Left ventricle myocardium superior (tissue), 1 donor: ENCODE data around the gene SLC43A3. TPM values are rescaled to one million over a fixed set of nuclear protein-coding genes. Genes with fewer than 3 reads are reported as not detected.

ENCODE experiments used
- ATAC-seq: fragments of 200-7000 bp; cut with Tn5 transposase; one replicate; pipeline ENCODE4 v1.9.1; 2020; ENCODE audit warnings: mild to moderate bottlenecking, moderate library complexity
- DNase-seq: peaks from one replicate; pipeline ENCODE4 v3.0.0-alpha.2; 2020
- intact Hi-C: fragments of 100-400 bp; cut with micrococcal nuclease; formaldehyde crosslinking; loops from one replicate; pipeline ENCODE4 v1.11.0; 2022
- total RNA-seq: library from RNA; stranded (reverse); fragmentation: NEBNext Ultra II Directional; extraction: Animal tissue kit (Norgen Biotek cat#: 25700); gene quantifications from one replicate; pipeline ENCODE4 v1.2.1, GENCODE V29; 2021
- donor health status: DM: no; HTN: yes; CAD: no; lungs with severe emphysema.

The SLC43A3 gene
- total RNA-seq, 1 donor from 2014 or later = 20.6 TPM

GRCh38 chr11:57395905-57396623 lies 30.9 kb downstream of the SLC43A3 start:
- intact Hi-C loops = no loop called here
- ATAC-seq (no peak), DNase-seq (no peak)

DNA sequence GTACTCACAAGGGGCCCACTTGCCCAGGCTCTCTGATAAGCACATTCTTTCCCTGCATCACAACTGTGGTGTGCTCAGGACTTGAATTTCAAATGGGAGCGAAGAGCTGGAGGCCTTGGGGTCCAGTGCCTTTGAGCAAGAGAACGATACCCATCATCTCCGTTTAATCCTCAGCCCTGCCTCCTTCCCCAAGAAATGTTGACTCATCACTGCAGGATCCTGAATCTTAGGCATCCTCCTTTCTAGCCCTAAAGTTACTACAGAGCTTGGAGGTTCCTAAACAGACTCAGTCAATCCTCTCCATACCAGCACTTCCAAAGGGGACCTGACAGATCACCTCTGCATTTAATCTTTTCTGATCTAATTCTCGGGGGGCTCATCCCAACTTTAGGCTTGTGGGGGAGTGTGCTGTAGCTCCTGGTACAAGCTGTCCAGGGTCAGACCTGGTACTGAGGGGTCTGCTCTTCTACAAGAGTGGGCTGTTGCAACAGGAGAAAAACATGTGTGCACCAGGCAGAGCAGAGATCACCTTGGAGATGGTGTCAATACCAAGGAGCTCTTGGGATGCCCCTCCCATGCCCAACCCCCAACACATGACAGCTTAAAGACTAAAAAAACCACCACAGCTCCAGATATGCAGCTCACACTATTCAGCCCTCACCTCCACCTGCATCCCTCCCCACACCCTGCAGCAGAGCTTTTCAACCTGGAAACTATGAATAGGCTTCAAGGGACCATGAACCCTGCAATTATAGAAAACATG lies 32.5 kb downstream of the SLC43A3 start:
- ATAC-seq (no peak), DNase-seq (no peak)
- intact Hi-C loops = no loop called here

DNA sequence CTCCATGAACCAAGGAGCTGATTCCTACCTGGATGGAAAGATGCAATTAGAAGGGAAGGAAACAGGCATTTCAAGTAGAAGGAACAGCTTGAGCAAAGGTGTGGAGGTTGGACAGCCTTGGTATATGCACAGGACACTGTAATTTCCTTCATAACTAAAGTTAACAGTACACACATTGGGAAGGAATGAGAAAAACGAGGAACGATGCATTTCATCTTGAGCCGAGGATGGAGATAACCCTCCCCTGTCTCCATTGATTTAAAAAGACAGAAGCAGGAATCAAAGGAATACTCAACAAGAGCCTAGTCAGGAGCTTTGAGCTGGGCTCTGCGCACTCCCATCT lies 34.2 kb downstream of the SLC43A3 start:
- intact Hi-C loops = no loop called here
- ATAC-seq = no peak
- DNase-seq = no peak

GRCh38 chr11:57392066-57392762 lies 34.7 kb downstream of the SLC43A3 start:
- no peak for DNase-seq
- intact Hi-C loops = no loop called here

DNA sequence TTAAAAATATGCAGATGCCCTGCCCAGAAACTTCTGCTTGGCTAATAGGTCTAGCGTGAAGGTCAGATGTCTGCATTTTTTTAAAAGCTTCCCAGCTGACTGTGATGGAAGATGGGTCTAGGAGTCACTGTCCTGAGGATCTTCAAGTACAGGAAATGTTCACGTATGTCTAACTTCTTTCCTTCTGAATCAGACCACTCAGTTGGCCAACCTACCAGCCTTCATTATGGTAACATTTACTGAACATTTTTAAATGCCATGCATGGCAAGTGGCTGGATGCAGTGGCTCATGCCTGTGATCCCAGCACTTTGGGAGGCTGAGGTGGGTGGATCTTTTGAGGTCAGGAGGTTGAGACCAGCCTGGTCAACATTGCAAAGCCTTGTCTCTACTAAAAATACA lies 35.4 kb downstream of the SLC43A3 start:
- intact Hi-C loops = no loop called here
- DNase-seq (no peak), ATAC-seq (no peak)

More at GRCh38 chr11:57392066-57392762, 34.7 kb downstream of the SLC43A3 start:
- no peak for ATAC-seq

DNA sequence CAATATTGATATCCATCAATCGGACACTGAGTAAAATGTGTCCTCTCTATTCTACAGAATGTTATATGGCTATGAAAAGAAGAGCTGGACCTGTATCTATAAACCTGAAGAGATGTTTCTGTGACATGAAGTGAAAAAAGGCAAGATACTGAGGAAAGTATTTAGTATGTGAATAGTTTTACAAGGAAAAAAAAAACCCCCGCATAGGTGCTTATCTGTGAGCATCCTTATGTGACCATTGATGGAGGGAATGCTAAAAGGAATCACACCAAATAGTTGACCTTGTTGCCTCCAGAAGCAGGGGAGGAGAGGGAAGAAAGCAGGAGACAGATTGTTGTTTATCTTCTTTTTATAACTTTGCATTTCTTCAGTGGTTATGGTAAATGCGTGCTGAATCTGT lies 35.8 kb downstream of the SLC43A3 start:
- intact Hi-C loops = no loop called here
- ATAC-seq (no peak), DNase-seq (no peak)

DNA sequence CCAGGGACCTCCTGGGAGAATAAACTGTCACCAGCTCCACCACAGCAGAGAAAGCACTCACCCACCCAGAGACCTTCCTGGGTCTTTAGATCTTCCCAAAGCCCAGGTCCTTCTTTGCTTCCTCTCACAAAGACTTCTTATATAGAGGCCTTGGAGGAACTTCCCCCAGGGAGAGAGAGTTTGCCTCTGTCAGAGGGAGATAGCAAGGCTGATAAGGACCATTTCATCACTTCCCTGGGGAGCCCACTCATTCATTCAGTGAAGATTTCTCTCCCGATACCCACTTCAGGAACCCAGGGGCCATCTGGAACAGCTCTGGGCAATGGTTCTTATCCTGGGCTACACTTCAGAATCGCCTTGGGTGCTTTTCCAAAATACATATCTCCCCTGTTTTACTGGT lies 36.4 kb downstream of the SLC43A3 start, which contains the start of gene PRG2:
Gene PRG2, minus strand, starts transcription at position 116 of the 400 bp plus-strand sequence. CDS start 706 bp downstream, outside the sequence.
- ATAC-seq = no peak
- intact Hi-C loops = no loop called here

GRCh38 chr11:57387289-57388030 lies 39.5 kb downstream of the SLC43A3 start:
- peak; percentile 59 for DNase-seq
- peak; percentile 45 for ATAC-seq

More for the DNA sequence above, 36.4 kb downstream of the SLC43A3 start, which contains the start of gene PRG2:
- DNase-seq = no peak

DNA sequence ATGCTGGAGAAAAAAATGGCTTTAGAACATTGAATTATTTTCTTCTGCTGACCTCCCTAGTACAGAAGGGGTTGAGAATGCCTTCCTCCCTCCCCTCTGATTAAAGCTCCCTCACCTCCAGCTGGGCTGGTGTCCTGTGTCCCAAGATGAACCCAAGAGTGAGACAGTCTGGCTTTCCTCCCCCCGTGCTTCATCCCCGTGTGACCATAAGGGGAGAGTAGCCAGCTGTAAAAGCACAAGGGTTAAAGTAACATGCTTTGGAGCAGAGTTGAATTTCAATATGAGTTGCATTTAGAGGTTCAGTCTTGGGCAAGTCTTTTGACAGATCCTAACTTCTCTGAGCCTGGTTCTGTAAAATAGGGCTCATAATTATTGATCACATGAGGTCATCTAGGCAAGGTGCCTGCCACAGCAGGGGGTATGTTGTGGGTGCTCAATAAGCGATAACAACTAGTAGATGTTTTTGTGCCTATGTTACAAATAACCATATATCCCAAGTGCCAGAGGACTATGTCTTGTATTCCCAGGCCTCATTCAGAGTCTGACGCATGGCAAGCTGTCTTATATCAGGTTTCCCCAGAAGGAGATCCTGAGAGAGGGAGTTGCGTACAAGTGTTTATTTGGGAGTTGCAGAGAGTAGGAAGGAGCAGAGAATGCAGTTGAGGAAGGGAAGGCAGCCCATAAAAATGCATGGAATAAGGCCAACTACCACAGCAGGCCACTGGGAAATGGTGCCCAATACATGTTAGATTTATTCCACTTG lies 40.6 kb downstream of the SLC43A3 start:
- DNase-seq (no peak), ATAC-seq (peak; percentile 48)
- intact Hi-C loops = no loop called here

More at GRCh38 chr11:57387289-57388030, 39.5 kb downstream of the SLC43A3 start:
- intact Hi-C loops = no loop called here

DNA sequence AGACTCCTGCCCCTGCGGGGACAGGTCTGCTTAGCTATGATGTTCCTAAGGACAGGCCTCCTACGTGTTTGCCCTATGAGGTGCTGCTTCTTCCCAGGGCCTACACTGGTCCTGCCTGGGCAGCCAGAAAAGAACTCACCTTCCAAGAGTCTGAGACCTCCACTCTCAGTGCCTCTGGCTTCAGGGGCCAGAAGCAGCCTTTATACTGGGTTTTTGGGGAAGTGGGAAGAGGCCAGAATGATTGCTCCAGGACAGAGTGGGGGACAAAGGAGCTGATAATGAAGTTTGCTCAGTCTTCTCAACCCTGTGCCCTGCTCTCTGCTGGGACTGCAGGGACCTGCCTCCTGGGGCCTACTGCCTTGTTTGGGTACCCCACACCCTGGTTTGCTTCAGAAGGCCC lies 45.9 kb downstream of the SLC43A3 start, which contains the start of gene PRG3:
Gene PRG3, minus strand, starts transcription at position 176 of the 400 bp plus-strand sequence. CDS start 442 bp downstream, outside the sequence.
- DNase-seq (no peak), ATAC-seq (no peak)
- intact Hi-C loops = no loop called here

- no peak for DNase-seq
- intact Hi-C loops = no loop called here
- ATAC-seq = no peak
Observed at GRCh38 chr11:57379732-57380131, 47.2 kb downstream of the SLC43A3 start.

- intact Hi-C loops = no loop called here
- no peak for DNase-seq
- ATAC-seq = no peak
Observed at GRCh38 chr11:57378186-57378585, 48.7 kb downstream of the SLC43A3 start.

- intact Hi-C loops = no loop called here
- no peak for ATAC-seq
- DNase-seq = no peak
Observed at GRCh38 chr11:57377107-57377506, 49.8 kb downstream of the SLC43A3 start.

- intact Hi-C loops = no loop called here
- DNase-seq (no peak), ATAC-seq (no peak)
Observed at GRCh38 chr11:57376095-57377090, 50.5 kb downstream of the SLC43A3 start.

DNA sequence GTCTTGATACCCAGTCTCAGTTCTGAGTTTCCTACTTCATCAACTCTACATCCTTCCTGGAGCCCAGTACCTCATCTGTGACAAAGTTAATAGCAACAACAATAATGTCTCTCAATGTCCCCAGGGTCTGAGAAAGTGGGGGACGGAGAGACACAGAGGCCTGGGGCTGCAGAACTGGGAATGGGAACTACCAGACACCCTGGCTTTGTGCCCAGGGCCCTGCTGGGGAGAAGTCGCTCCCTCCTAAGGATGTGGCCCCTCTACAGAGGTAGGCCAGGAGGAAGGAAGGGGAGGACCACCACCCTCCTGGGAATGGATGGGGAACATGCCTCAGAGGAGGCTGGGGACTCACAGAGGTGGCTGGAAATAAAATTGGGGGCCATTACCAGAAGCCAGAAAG lies 51.4 kb downstream of the SLC43A3 start:
- intact Hi-C loops = no loop called here
- ATAC-seq (no peak), DNase-seq (no peak)

DNA sequence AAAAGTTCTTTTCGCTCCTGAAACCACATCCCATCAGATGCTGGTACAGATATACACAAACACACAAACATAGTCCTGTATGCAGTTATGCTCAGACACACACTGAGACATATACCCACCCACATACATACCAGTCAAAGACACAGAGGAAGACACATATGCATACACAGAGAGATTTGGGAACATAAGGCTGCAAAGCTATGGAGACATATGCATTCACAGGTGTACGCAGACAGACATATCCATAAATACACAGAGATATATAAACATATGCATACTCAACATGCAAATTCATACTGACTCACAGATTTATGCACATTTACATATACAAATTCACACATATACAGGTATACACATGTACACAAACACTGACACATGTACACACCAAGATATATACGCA lies 52.0 kb downstream of the SLC43A3 start:
- intact Hi-C loops = no loop called here
- ATAC-seq (no peak), DNase-seq (no peak)

- ATAC-seq (peak; percentile 65), DNase-seq (no peak)
- intact Hi-C loops = no loop called here
Observed at GRCh38 chr11:57373146-57373545, 53.8 kb downstream of the SLC43A3 start.
